OCI-LY1 (cell line): Measurements from ENCODE around the gene COMP.

ENCODE experiments used
- H2AFZ ChIP-seq: fragments of 200-600 bp; sonication (generic), shearing (Covaris generic); 2 replicates; pipeline ENCODE4 v1.6.0; 2014; ENCODE audit warnings: antibody characterized with exemption, mild to moderate bottlenecking, low read length
- H3F3A ChIP-seq: fragments of 200-600 bp; sonication (generic), shearing (Covaris generic); 2 replicates; pipeline ENCODE4 v1.6.0; 2014; ENCODE audit warnings: mild to moderate bottlenecking, antibody characterized with exemption, low read length, moderate library complexity; ENCODE audit not compliant: insufficient read depth
- H3K27ac ChIP-seq: fragments of 200-600 bp; sonication (generic); 2 replicates; pipeline ENCODE4 v1.5.1; 2014; ENCODE audit warnings: low read length, mixed run types, mild to moderate bottlenecking, low read depth; ENCODE audit not compliant: poor library complexity, severe bottlenecking
- H3K27me3 ChIP-seq: fragments of 200-600 bp; sonication (generic); 2 replicates; pipeline ENCODE4 v1.6.0; 2014; ENCODE audit warnings: antibody characterized with exemption, mild to moderate bottlenecking, low read length, moderate library complexity; ENCODE audit not compliant: insufficient read depth
- H3K36me3 ChIP-seq: fragments of 200-600 bp; sonication (generic); 2 replicates; pipeline ENCODE4 v1.6.1; 2014; ENCODE audit warnings: mild to moderate bottlenecking, antibody characterized with exemption, low read length, moderate library complexity, mixed read lengths; ENCODE audit not compliant: insufficient read depth
- H3K4me1 ChIP-seq: fragments of 200-600 bp; sonication (generic); 2 replicates; pipeline ENCODE4 v1.5.1; 2014; ENCODE audit warnings: mild to moderate bottlenecking, low read length, moderate library complexity; ENCODE audit not compliant: insufficient read depth, severe bottlenecking
- H3K4me2 ChIP-seq: fragments of 200-600 bp; sonication (generic), shearing (Covaris generic); 2 replicates; pipeline ENCODE4 v1.6.1; 2014; ENCODE audit warnings: low read length
- H3K4me3 ChIP-seq: fragments of 200-600 bp; sonication (generic); 2 replicates; pipeline ENCODE4 v1.5.1; 2014; ENCODE audit warnings: low read length, low read depth, mild to moderate bottlenecking, mixed read lengths; ENCODE audit not compliant: poor library complexity, severe bottlenecking
- H3K79me2 ChIP-seq: fragments of 200-600 bp; shearing (Covaris generic); 2 replicates; pipeline ENCODE4 v1.6.1; 2016; ENCODE audit warnings: mixed run types, low read length, mixed read lengths; ENCODE audit not compliant: insufficient read depth
- H3K9ac ChIP-seq: fragments of 200-600 bp; sonication (generic), shearing (Covaris generic); 2 replicates; pipeline ENCODE4 v1.6.1; 2014; ENCODE audit warnings: mild to moderate bottlenecking, low read length, mixed read lengths
- H3K9me2 ChIP-seq: fragments of 200-600 bp; sonication (generic), shearing (Covaris generic); 2 replicates; pipeline ENCODE4 v1.6.1; 2014; ENCODE audit warnings: low read depth, mild to moderate bottlenecking, low read length, mixed read lengths
- H3K9me3 ChIP-seq: fragments of 200-600 bp; shearing (Covaris generic); 2 replicates; pipeline ENCODE4 v1.6.1; 2014; ENCODE audit warnings: low read length, mixed read lengths
- H4K20me1 ChIP-seq: fragments of 200-600 bp; sonication (generic), shearing (Covaris generic); 2 replicates; pipeline ENCODE4 v1.6.0; 2016; ENCODE audit warnings: mild to moderate bottlenecking, low read length; ENCODE audit not compliant: insufficient read depth
- CTCF ChIP-seq: fragments of 200-600 bp; sonication (generic), shearing (Covaris generic); IDR thresholded peaks from 2 replicates; pipeline ENCODE4 v1.5.1; 2017; ENCODE audit warnings: mild to moderate bottlenecking, antibody characterized with exemption, low read length, moderate library complexity, mixed read lengths
- EZH2 ChIP-seq: fragments of 200-600 bp; sonication (generic), shearing (Covaris generic); IDR thresholded peaks from 2 replicates; pipeline ENCODE4 v1.8.0; 2017; ENCODE audit warnings: borderline replicate concordance, mixed run types, mild to moderate bottlenecking, antibody characterized with exemption, low read length, moderate library complexity, mixed read lengths

COMP gene

DNA sequence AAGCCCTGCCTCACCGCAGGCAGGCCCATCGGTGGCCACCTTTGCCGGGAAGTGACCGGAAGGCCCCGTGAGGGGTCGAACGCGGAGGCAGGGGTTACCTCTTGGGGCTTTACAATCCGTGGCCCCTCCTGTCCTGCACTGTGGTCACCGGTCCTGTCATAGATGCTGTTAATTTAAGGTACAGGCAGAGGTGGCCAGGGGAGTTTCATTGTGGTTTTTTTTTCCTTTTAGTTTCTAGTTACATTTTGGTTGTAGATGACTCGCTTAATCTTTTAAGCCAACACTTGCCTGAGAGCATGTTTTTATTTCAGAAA is 13.1 kb downstream of the COMP start:
- H3K4me2 ChIP-seq: no peak overlapping the region
- no peak overlapping the region for H2AFZ ChIP-seq
- H3K9me2 ChIP-seq: no peaks in the 10 kb centered on the region
- H3K4me3 ChIP-seq: no peak overlapping the region
- no peaks in the 10 kb centered on the region for H3K36me3 ChIP-seq
- no peak overlapping the region for H3K9ac ChIP-seq
- H3K27ac ChIP-seq: no peak overlapping the region
- H3K9me3 ChIP-seq: no peaks in the 10 kb centered on the region
- H3K27me3 ChIP-seq: peaks cover 14% of the 10 kb centered on the region
- no peaks in the 10 kb centered on the region for H3F3A ChIP-seq
- H4K20me1 ChIP-seq: no peaks in the 10 kb centered on the region
- H3K4me1 ChIP-seq: no peaks in the 10 kb centered on the region
- no peaks in the 10 kb centered on the region for H3K79me2 ChIP-seq
- no peak for TF ChIP-seq EZH2
- TF ChIP-seq CTCF: no peak

- H3F3A ChIP-seq: no peaks in the 10 kb centered on the region
- H3K4me3 ChIP-seq: no peak overlapping the region
- no peak for TF ChIP-seq CTCF
- TF ChIP-seq EZH2: no peak
- no peaks in the 10 kb centered on the region for H3K9me3 ChIP-seq
- H4K20me1 ChIP-seq: no peaks in the 10 kb centered on the region
- no peak overlapping the region for H2AFZ ChIP-seq
- H3K79me2 ChIP-seq: no peaks in the 10 kb centered on the region
- peaks cover 14% of the 10 kb centered on the region for H3K27me3 ChIP-seq
- H3K9ac ChIP-seq: no peak overlapping the region
- H3K27ac ChIP-seq: no peak overlapping the region
- H3K4me2 ChIP-seq: no peak overlapping the region
- no peaks in the 10 kb centered on the region for H3K9me2 ChIP-seq
- no peaks in the 10 kb centered on the region for H3K36me3 ChIP-seq
- no peaks in the 10 kb centered on the region for H3K4me1 ChIP-seq
These were observed 13.6 kb downstream of the COMP start for GRCh38 chr19:18777301-18778075.

- Histone ChIP-seq H3K27ac (no peak overlapping the region), H3F3A (no peaks in the 10 kb centered on the region), H3K4me2 (no peak overlapping the region), H3K79me2 (no peaks in the 10 kb centered on the region), H3K36me3 (no peaks in the 10 kb centered on the region), H3K9ac (no peak overlapping the region), H2AFZ (no peak overlapping the region), H4K20me1 (no peaks in the 10 kb centered on the region), H3K9me2 (no peaks in the 10 kb centered on the region), H3K4me3 (no peak overlapping the region), H3K27me3 (peaks cover 17% of the 10 kb centered on the region), H3K9me3 (no peaks in the 10 kb centered on the region), H3K4me1 (no peaks in the 10 kb centered on the region)
- TF ChIP-seq EZH2 (no peak), CTCF (no peak)
These were observed 14.4 kb downstream of the COMP start for GRCh38 chr19:18776736-18777135.
